SK-N-SH (cell line): ENCODE data around the gene CMTM8. TPM values are rescaled to one million over a fixed set of nuclear protein-coding genes. Genes with fewer than 3 reads are reported as not detected.

Experiments
- CTCF ChIA-PET: fragments of 300-600, 350-600 bp; formaldehyde crosslinking; extraction: SDS; loops from one replicate; lab custom pipeline; 2021; lab: Yijun Ruan, JAX
- POLR2A ChIA-PET: fragments of 350-600 bp; sonication (Branson Sonifier 250); formaldehyde crosslinking; extraction: SDS; loops from one replicate; lab custom pipeline; 2020; ENCODE audit warnings: antibody characterized with exemption, inconsistent platforms; lab: Yijun Ruan, JAX
- DNase-seq: peaks from one replicate; pipeline ENCODE4 v3.0.0; 2012
- H2AFZ ChIP-seq: fragments of 200-600 bp; sonication (generic); 2 replicates; pipeline ENCODE4 v1.8.1; 2016; ENCODE audit warnings: antibody characterized with exemption, mild to moderate bottlenecking, low read depth
- H3F3A ChIP-seq: fragments of 200-600 bp; sonication (generic); replicated peaks from 2 replicates; pipeline ENCODE3; 2016; ENCODE audit warnings: antibody characterized with exemption, mild to moderate bottlenecking; ENCODE audit not compliant: insufficient read depth
- H3K27ac ChIP-seq, 2 experiments: fragments of 200-500 bp in 1 of 2; fragments of 200-600 bp in 1 of 2; sonication (Bioruptor generic) in 1 of 2; sonication (generic), shearing (Covaris generic) in 1 of 2; 2 replicates each; pipeline versions ENCODE4 v1.5.1 to v1.6.1; 2014 to 2016; ENCODE audit warnings: low read depth in 2 of 2, inconsistent platforms in 1 of 2, low read length in 1 of 2, mild to moderate bottlenecking in 1 of 2, mixed read lengths in 1 of 2
- H3K27me3 ChIP-seq: fragments of 200-600 bp; sonication (generic), shearing (Covaris generic); 2 replicates; pipeline ENCODE4 v1.6.1; 2016; ENCODE audit warnings: mixed run types; ENCODE audit not compliant: insufficient read depth
- H3K36me3 ChIP-seq, 2 experiments: fragments of 200-500 bp in 1 of 2; fragments of 200-600 bp in 1 of 2; sonication (Bioruptor generic) in 1 of 2; sonication (generic) in 1 of 2; replicated peaks in 1 of 2; 2 replicates each; pipeline versions ENCODE3 to v1.5.1; 2014 to 2016; ENCODE audit warnings: low read length in 1 of 2, mild to moderate bottlenecking in 1 of 2; ENCODE audit not compliant: insufficient read depth in 2 of 2, control insufficient read depth in 1 of 2
- H3K4me1 ChIP-seq, 2 experiments: fragments of 200-500 bp in 1 of 2; fragments of 200-600 bp in 1 of 2; sonication (Bioruptor generic) in 1 of 2; sonication (generic), shearing (Covaris generic) in 1 of 2; 2 replicates each; pipeline versions ENCODE4 v1.5.1 to v1.6.1; 2014 to 2016; ENCODE audit warnings: low read depth in 1 of 2, low read length in 1 of 2, mixed run types in 1 of 2; ENCODE audit not compliant: insufficient read depth in 2 of 2, control insufficient read depth in 1 of 2
- H3K4me2 ChIP-seq: fragments of 200-600 bp; sonication (generic), shearing (Covaris generic); 2 replicates; pipeline ENCODE4 v1.6.1; 2017; ENCODE audit warnings: mixed run types
- H3K4me3 ChIP-seq, 2 experiments: fragments of 200-500 bp in 1 of 2; fragments of 200-600 bp in 1 of 2; sonication (Bioruptor generic) in 1 of 2; sonication (generic), shearing (Covaris generic) in 1 of 2; 2 replicates each; pipeline versions ENCODE4 v1.5.1 to v1.8.1; 2014 to 2016; ENCODE audit warnings: low read depth in 2 of 2, inconsistent platforms in 1 of 2, low read length in 1 of 2, mild to moderate bottlenecking in 1 of 2, mixed read lengths in 1 of 2, moderate library complexity in 1 of 2
- H3K79me2 ChIP-seq: fragments of 200-600 bp; sonication (generic); 2 replicates; pipeline ENCODE4 v1.8.1; 2017; ENCODE audit warnings: mild to moderate bottlenecking; ENCODE audit not compliant: insufficient read depth
- H3K9ac ChIP-seq: fragments of 200-600 bp; sonication (generic); 2 replicates; pipeline ENCODE4 v1.6.1; 2017; ENCODE audit warnings: mixed run types
- H3K9me2 ChIP-seq: fragments of 200-600 bp; sonication (generic); 2 replicates; pipeline ENCODE4 v1.6.1; 2017; ENCODE audit warnings: mixed run types
- H3K9me3 ChIP-seq: fragments of 200-600 bp; sonication (generic); 2 replicates; pipeline ENCODE4 v1.6.1; 2017; ENCODE audit warnings: mixed run types, mild to moderate bottlenecking, moderate library complexity
- H4K20me1 ChIP-seq: fragments of 200-600 bp; sonication (generic); 2 replicates; pipeline ENCODE4 v1.6.1; 2017; ENCODE audit warnings: mild to moderate bottlenecking, mixed run types; ENCODE audit not compliant: insufficient read depth
- CHD2 ChIP-seq: fragments of 150-350 bp; IDR thresholded peaks from 2 replicates; pipeline ENCODE4 v1.6.1; 2018; ENCODE audit warnings: low read length; ENCODE audit not compliant: partially characterized antibody
- CTCF ChIP-seq: fragments of 200-600 bp; sonication (generic); IDR thresholded peaks from 2 replicates; pipeline ENCODE4 v1.6.1; 2017; ENCODE audit warnings: antibody characterized with exemption, mild to moderate bottlenecking, moderate library complexity
- FOSL2 ChIP-seq: IDR thresholded peaks from 2 replicates; pipeline ENCODE4 v1.4.0; 2012; ENCODE audit warnings: low read depth, mild to moderate bottlenecking, moderate library complexity, borderline replicate concordance
- FOXJ3 ChIP-seq: sonication (generic); formaldehyde crosslinking; IDR thresholded peaks from 2 replicates; pipeline ENCODE4 v1.5.1; 2020; ENCODE audit warnings: mild to moderate bottlenecking, missing genetic modification reagents
- GABPA ChIP-seq: IDR thresholded peaks from 2 replicates; pipeline ENCODE4 v1.4.0; 2012; ENCODE audit warnings: low read depth, mild to moderate bottlenecking
- GATA2 ChIP-seq: sonication (generic); formaldehyde crosslinking; IDR thresholded peaks from 2 replicates; pipeline ENCODE4 v1.5.0; 2020; ENCODE audit warnings: mild to moderate bottlenecking, missing genetic modification reagents
- JUND ChIP-seq: IDR thresholded peaks from 2 replicates; pipeline ENCODE4 v1.4.0; 2012
- MEF2A ChIP-seq: IDR thresholded peaks from 2 replicates; pipeline ENCODE4 v1.4.0; 2012; ENCODE audit warnings: low read depth, borderline replicate concordance
- MXI1 ChIP-seq: IDR thresholded peaks from 2 replicates; pipeline ENCODE4 v1.6.1; 2012; ENCODE audit warnings: mild to moderate bottlenecking, low read depth, low read length, improper control_type of control experiment
- NFIC ChIP-seq: IDR thresholded peaks from 2 replicates; pipeline ENCODE4 v1.4.0; 2012; ENCODE audit warnings: borderline replicate concordance
- RAD21 ChIP-seq: IDR thresholded peaks from 2 replicates; pipeline ENCODE4 v1.6.1; 2012; ENCODE audit warnings: mild to moderate bottlenecking, low read length
- RCOR1 ChIP-seq: fragments of 150-350 bp; IDR thresholded peaks from 2 replicates; pipeline ENCODE4 v1.6.1; 2017; ENCODE audit warnings: antibody characterized with exemption, low read length
- RXRA ChIP-seq: IDR thresholded peaks from 2 replicates; pipeline ENCODE4 v1.4.0; 2012; ENCODE audit warnings: low read depth, mild to moderate bottlenecking, borderline replicate concordance
- SIN3A ChIP-seq: IDR thresholded peaks from 2 replicates; pipeline ENCODE4 v1.6.1; 2012; ENCODE audit warnings: low read depth, mild to moderate bottlenecking, low read length, moderate library complexity, borderline replicate concordance
- TAF1 ChIP-seq: IDR thresholded peaks from 2 replicates; pipeline ENCODE4 v1.6.1; 2012; ENCODE audit warnings: low read depth, mild to moderate bottlenecking, low read length, moderate library complexity, borderline replicate concordance
- TCF12 ChIP-seq: IDR thresholded peaks from 2 replicates; pipeline ENCODE4 v1.4.0; 2012
- USF1 ChIP-seq: IDR thresholded peaks from 2 replicates; pipeline ENCODE4 v1.4.0; 2012; ENCODE audit warnings: low read depth, borderline replicate concordance
- USF2 ChIP-seq: fragments of 150-350 bp; IDR thresholded peaks from 2 replicates; pipeline ENCODE4 v1.6.1; 2017; ENCODE audit warnings: antibody characterized with exemption, low read length, low read depth, borderline replicate concordance
- YY1 ChIP-seq: IDR thresholded peaks from 2 replicates; pipeline ENCODE4 v1.4.0; 2012; ENCODE audit warnings: low read depth, mild to moderate bottlenecking
- WGBS: methylation state at CpG from one replicate; pipeline ENCODE4 v1.1.6; 2017; ENCODE audit warnings: low lambda C conversion rate; 5-methylcytosine and 5-hydroxymethylcytosine counted together
- polyA plus RNA-seq, 3 experiments: library from polyadenylated mRNA; depleted of rRNA; stranded (reverse); fragments of >200 nt; gene quantifications; 2 replicates each; pipeline ENCODE4 v1.2.3, GENCODE V29; 2012
- TF ChIP-seq, protein P1 (sequence below): IDR thresholded peaks from 2 replicates; pipeline ENCODE4 v1.6.1; 2012; ENCODE audit warnings: mild to moderate bottlenecking, low read depth, low read length, moderate library complexity
- TF ChIP-seq, protein P2 (sequence below): fragments of 150-350 bp; IDR thresholded peaks from 2 replicates; pipeline ENCODE4 v1.6.1; 2016; ENCODE audit warnings: mild to moderate bottlenecking, low read depth, low read length

The CMTM8 gene
- polyA plus RNA-seq, 1 of the 3 experiments (the other 2 are of a cell fraction) = 9.7 TPM

- TF ChIP-seq, protein P1, sequence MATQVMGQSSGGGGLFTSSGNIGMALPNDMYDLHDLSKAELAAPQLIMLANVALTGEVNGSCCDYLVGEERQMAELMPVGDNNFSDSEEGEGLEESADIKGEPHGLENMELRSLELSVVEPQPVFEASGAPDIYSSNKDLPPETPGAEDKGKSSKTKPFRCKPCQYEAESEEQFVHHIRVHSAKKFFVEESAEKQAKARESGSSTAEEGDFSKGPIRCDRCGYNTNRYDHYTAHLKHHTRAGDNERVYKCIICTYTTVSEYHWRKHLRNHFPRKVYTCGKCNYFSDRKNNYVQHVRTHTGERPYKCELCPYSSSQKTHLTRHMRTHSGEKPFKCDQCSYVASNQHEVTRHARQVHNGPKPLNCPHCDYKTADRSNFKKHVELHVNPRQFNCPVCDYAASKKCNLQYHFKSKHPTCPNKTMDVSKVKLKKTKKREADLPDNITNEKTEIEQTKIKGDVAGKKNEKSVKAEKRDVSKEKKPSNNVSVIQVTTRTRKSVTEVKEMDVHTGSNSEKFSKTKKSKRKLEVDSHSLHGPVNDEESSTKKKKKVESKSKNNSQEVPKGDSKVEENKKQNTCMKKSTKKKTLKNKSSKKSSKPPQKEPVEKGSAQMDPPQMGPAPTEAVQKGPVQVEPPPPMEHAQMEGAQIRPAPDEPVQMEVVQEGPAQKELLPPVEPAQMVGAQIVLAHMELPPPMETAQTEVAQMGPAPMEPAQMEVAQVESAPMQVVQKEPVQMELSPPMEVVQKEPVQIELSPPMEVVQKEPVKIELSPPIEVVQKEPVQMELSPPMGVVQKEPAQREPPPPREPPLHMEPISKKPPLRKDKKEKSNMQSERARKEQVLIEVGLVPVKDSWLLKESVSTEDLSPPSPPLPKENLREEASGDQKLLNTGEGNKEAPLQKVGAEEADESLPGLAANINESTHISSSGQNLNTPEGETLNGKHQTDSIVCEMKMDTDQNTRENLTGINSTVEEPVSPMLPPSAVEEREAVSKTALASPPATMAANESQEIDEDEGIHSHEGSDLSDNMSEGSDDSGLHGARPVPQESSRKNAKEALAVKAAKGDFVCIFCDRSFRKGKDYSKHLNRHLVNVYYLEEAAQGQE = no peak
- TF ChIP-seq CHD2 (no peak), TAF1 (no peak), TCF12 (no peak), RAD21 (no peak), YY1 (no peak), RCOR1 (no peak), JUND (no peak), MEF2A (no peak)
These were observed 174.4 kb downstream of the CMTM8 start (continued) for GRCh38 chr3:32412887-32413286.

GRCh38 chr3:32413845-32414521 lies 175.5 kb downstream of the CMTM8 start:
- Histone ChIP-seq H3K4me1 (peaks cover 0 to 18% of the 10 kb centered on the region in 2 experiments; a peak in 3 of 4 replicates), H3K4me2 (peak overlapping the region; percentile 20; the same call in 1 of the 2 replicates), H3K9me2 (no peaks in the 10 kb centered on the region), H3F3A (peaks cover 13% of the 10 kb centered on the region), H3K9me3 (no peaks in the 10 kb centered on the region), H3K27ac (peak overlapping the region in 1 of 2 experiments; percentile 34; a peak in 2 of 4 replicates), H3K9ac (no peak overlapping the region), H3K4me3 (no peak overlapping the region), H3K36me3 (no peaks in the 10 kb centered on the region), H4K20me1 (no peaks in the 10 kb centered on the region), H3K27me3 (no peaks in the 10 kb centered on the region), H3K79me2 (peaks cover 35% of the 10 kb centered on the region; the same call in 1 of the 2 replicates), H2AFZ (0 out of 2 replicates have a peak overlapping the region, but pooled peaks have one; percentile 26)
- DNase-seq = no peak
- ChIA-PET CTCF (interaction anchor here (0.7 to 2.2 kb wide), 4 partner anchors 11 to 96 kb away, joined by 3 to 7 read pairs (median 6); no protein-coding TSS in a partner anchor), POLR2A (no interaction called here)
- WGBS = 92% methylated on average over 10 of the region's 10 CpGs
- TF ChIP-seq RCOR1 = no peak
- no peak for TF ChIP-seq USF2
- no peak for TF ChIP-seq FOXJ3 (CRISPR knock-in tag)
- TF ChIP-seq USF1 = no peak
- TF ChIP-seq GABPA = no peak
- no peak for TF ChIP-seq MEF2A
- TF ChIP-seq TCF12 = no peak
- TF ChIP-seq NFIC = no peak
- no peak for TF ChIP-seq MXI1
- TF ChIP-seq CTCF = no peak
- no peak for TF ChIP-seq SIN3A
- TF ChIP-seq, protein P2, sequence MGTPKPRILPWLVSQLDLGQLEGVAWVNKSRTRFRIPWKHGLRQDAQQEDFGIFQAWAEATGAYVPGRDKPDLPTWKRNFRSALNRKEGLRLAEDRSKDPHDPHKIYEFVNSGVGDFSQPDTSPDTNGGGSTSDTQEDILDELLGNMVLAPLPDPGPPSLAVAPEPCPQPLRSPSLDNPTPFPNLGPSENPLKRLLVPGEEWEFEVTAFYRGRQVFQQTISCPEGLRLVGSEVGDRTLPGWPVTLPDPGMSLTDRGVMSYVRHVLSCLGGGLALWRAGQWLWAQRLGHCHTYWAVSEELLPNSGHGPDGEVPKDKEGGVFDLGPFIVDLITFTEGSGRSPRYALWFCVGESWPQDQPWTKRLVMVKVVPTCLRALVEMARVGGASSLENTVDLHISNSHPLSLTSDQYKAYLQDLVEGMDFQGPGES = no peak
- TF ChIP-seq GATA2 = no peak
- TF ChIP-seq RXRA = no peak
- TF ChIP-seq YY1 = no peak
- TF ChIP-seq FOSL2 = no peak
